HepG2 (cell line): ENCODE results near the gene TPPP2. TPM values are rescaled to one million over a fixed set of nuclear protein-coding genes. Genes with fewer than 3 reads are reported as not detected.

Experiments used
- ATAC-seq: fragments of 200-7000 bp; cut with Tn5 transposase; 3 replicates; pipeline ENCODE4 v1.9.1; 2020; ENCODE audit warnings: mild to moderate bottlenecking, moderate library complexity
- BruUV-seq: library from RNA; stranded (reverse); fragments of 400-500 nt; replicated peaks from 2 replicates; lab custom pipeline; 2021; lab: Mats Ljungman, UMichigan
- CTCF ChIA-PET: fragments of 300-600 bp; formaldehyde crosslinking; extraction: SDS; loops from one replicate; lab custom pipeline; 2021; ENCODE audit warnings: low total read pairs, inconsistent platforms, low intra/inter-chr PET ratio; lab: Yijun Ruan, JAX
- POLR2A ChIA-PET: fragments of 350-600 bp; sonication (Branson Sonifier 250); formaldehyde crosslinking; loops from one replicate; lab custom pipeline; 2020; ENCODE audit warnings: antibody characterized with exemption, inconsistent platforms; lab: Yijun Ruan, JAX
- DNase-seq: peaks from one replicate; pipeline ENCODE4 v3.0.0-alpha.2; 2015; ENCODE audit warnings: low spot score
- FAIRE-seq: peaks from 3 replicates; lab custom pipeline; 2011; peaks lifted over from hg19 to GRCh38; lab: Jason Lieb, UNC
- H2AFZ ChIP-seq: one replicate; pipeline ENCODE4 v1.6.1; 2011; ENCODE audit warnings: low read length, inconsistent platforms
- H3K27ac ChIP-seq: fragments of 300-600 bp; 3 replicates; pipeline ENCODE4 v1.8.0; 2011; ENCODE audit warnings: mixed run types, mild to moderate bottlenecking, mixed read lengths, low read length, inconsistent platforms; ENCODE audit not compliant: insufficient read depth; ENCODE audit errors: extremely low read length
- H3K27me3 ChIP-seq, 2 experiments: fragments of 200-600 bp in 1 of 2; 2 replicates in 1 of 2; 3 replicates in 1 of 2; pipeline versions ENCODE4 v1.6.0 to v1.8.0; 2011; ENCODE audit warnings: low read length in 2 of 2, mild to moderate bottlenecking in 2 of 2, moderate library complexity in 2 of 2, inconsistent platforms in 1 of 2; ENCODE audit not compliant: insufficient read depth in 2 of 2, control insufficient read depth in 1 of 2
- H3K36me3 ChIP-seq, 2 experiments: fragments of 200-600 bp in 1 of 2; replicated peaks in 1 of 2; 2 replicates in 1 of 2; 3 replicates in 1 of 2; pipeline versions ENCODE4 v1.5.1 to v1.8.0; 2011; ENCODE audit warnings: low read length in 2 of 2, inconsistent platforms in 1 of 2; ENCODE audit not compliant: insufficient read depth in 2 of 2, control insufficient read depth in 1 of 2
- H3K4me1 ChIP-seq: 2 replicates; pipeline ENCODE4 v1.5.1; 2012; ENCODE audit warnings: low read length, inconsistent platforms; ENCODE audit not compliant: insufficient read depth
- H3K4me2 ChIP-seq: 2 replicates; pipeline ENCODE4 v1.6.0; 2011; ENCODE audit warnings: low read depth, low read length, inconsistent platforms
- H3K4me3 ChIP-seq, 3 experiments: fragments of 200-600 bp in 1 of 3; sonication (generic), shearing (Covaris generic) in 1 of 3; replicated peaks in 1 of 3; 2 replicates each; pipeline ENCODE4 v1.5.1; 2011 to 2016; ENCODE audit warnings: low read length in 3 of 3, inconsistent platforms in 2 of 3, low read depth in 2 of 3, mild to moderate bottlenecking in 2 of 3, control low read depth in 1 of 3, mixed read lengths in 1 of 3; ENCODE audit not compliant: insufficient read depth in 1 of 3
- H3K79me2 ChIP-seq: one replicate; pipeline ENCODE4 v1.6.1; 2011; ENCODE audit warnings: low read length, inconsistent platforms; ENCODE audit not compliant: insufficient read depth
- H3K9ac ChIP-seq: 2 replicates; pipeline ENCODE4 v1.6.0; 2011; ENCODE audit warnings: mild to moderate bottlenecking, low read depth, low read length, inconsistent platforms; ENCODE audit not compliant: insufficient read depth
- H3K9me3 ChIP-seq: 2 replicates; pipeline ENCODE4 v1.5.1; 2012; ENCODE audit warnings: mild to moderate bottlenecking, low read length
- H4K20me1 ChIP-seq: 2 replicates; pipeline ENCODE4 v1.6.0; 2011; ENCODE audit warnings: inconsistent platforms, mild to moderate bottlenecking, low read length, moderate library complexity; ENCODE audit not compliant: insufficient read depth
- ARID2 ChIP-seq: sonication (generic); formaldehyde crosslinking; IDR thresholded peaks from 2 replicates; pipeline ENCODE4 v1.8.1; 2022; ENCODE audit warnings: mild to moderate bottlenecking, missing genetic modification reagents, borderline replicate concordance
- BCL3 ChIP-seq: sonication (generic); formaldehyde crosslinking; IDR thresholded peaks from 2 replicates; pipeline ENCODE4 v1.5.1; 2020; ENCODE audit warnings: mild to moderate bottlenecking, missing genetic modification reagents, moderate library complexity
- FOXP1 ChIP-seq, 2 experiments: fragments of 450-650 bp in 1 of 2; IDR thresholded peaks; 2 replicates each; pipeline ENCODE4 v1.6.1; 2017 to 2018; ENCODE audit warnings: antibody characterized with exemption in 1 of 2
- GATAD1 ChIP-seq: IDR thresholded peaks from 2 replicates; pipeline ENCODE4 v1.6.1; 2016; ENCODE audit warnings: missing genetic modification reagents, missing compliant biosample characterization
- HMGA1 ChIP-seq: sonication (generic); formaldehyde crosslinking; conservative IDR thresholded peaks from 2 replicates; pipeline ENCODE4 v1.4.0; 2020; ENCODE audit warnings: missing genetic modification reagents
- IKZF4 ChIP-seq: sonication (generic); formaldehyde crosslinking; IDR thresholded peaks from 2 replicates; pipeline ENCODE4 v1.5.1; 2020; ENCODE audit warnings: borderline replicate concordance, mild to moderate bottlenecking, low read depth, missing genetic modification reagents; ENCODE audit errors: not compliant biosample characterization
- MLLT10 ChIP-seq: sonication (generic); formaldehyde crosslinking; IDR thresholded peaks from 2 replicates; pipeline ENCODE4 v1.4.0; 2020; ENCODE audit warnings: missing genetic modification reagents
- MXI1 ChIP-seq: IDR thresholded peaks from 3 replicates; pipeline ENCODE4 v1.6.1; 2012; ENCODE audit warnings: low read depth, low read length, inconsistent platforms, borderline replicate concordance
- NPAS2 ChIP-seq: sonication (generic); formaldehyde crosslinking; IDR thresholded peaks from 2 replicates; pipeline ENCODE4 v1.8.0; 2022; ENCODE audit warnings: mild to moderate bottlenecking, missing genetic modification reagents, borderline replicate concordance
- RFXANK ChIP-seq: IDR thresholded peaks from 2 replicates; pipeline ENCODE4 v1.6.1; 2016
- SALL1 ChIP-seq: sonication (generic); formaldehyde crosslinking; IDR thresholded peaks from 2 replicates; pipeline ENCODE4 v1.8.0; 2022; ENCODE audit warnings: mild to moderate bottlenecking, missing genetic modification reagents
- SIN3A ChIP-seq: IDR thresholded peaks from 2 replicates; pipeline ENCODE4 v1.6.1; 2011; ENCODE audit warnings: low read depth, mild to moderate bottlenecking, control low read depth, low read length, borderline replicate concordance
- SYNCRIP ChIP-seq: fragments of 200-400 bp; formaldehyde crosslinking; IDR thresholded peaks from 2 replicates; pipeline ENCODE4 v1.6.1; 2018; ENCODE audit warnings: mild to moderate bottlenecking, low read depth, low read length; ENCODE audit not compliant: insufficient read depth
- TBX2 ChIP-seq: sonication (generic); formaldehyde crosslinking; IDR thresholded peaks from 2 replicates; pipeline ENCODE4 v1.5.0; 2020; ENCODE audit warnings: missing genetic modification reagents, mild to moderate bottlenecking, borderline replicate concordance
- ZFYVE20 ChIP-seq: sonication (generic); formaldehyde crosslinking; IDR thresholded peaks from 2 replicates; pipeline ENCODE4 v1.8.0; 2023; ENCODE audit warnings: low read depth, mild to moderate bottlenecking, moderate library complexity, missing genetic modification reagents, borderline replicate concordance
- ZNF383 ChIP-seq: sonication (generic); formaldehyde crosslinking; IDR thresholded peaks from 2 replicates; pipeline ENCODE4 v1.4.0; 2020; ENCODE audit warnings: missing genetic modification reagents, mild to moderate bottlenecking, borderline replicate concordance
- ZNF598 ChIP-seq: sonication (generic); formaldehyde crosslinking; IDR thresholded peaks from 2 replicates; pipeline ENCODE4 v1.5.1; 2020; ENCODE audit warnings: mild to moderate bottlenecking, missing genetic modification reagents, borderline replicate concordance
- ZNF614 ChIP-seq: IDR thresholded peaks from 2 replicates; pipeline ENCODE4 v1.6.1; 2018; ENCODE audit warnings: missing biosample characterization, missing genetic modification reagents, inconsistent platforms, borderline replicate concordance
- ZNF670 ChIP-seq: sonication (generic); formaldehyde crosslinking; IDR thresholded peaks from 2 replicates; pipeline ENCODE4 v1.8.0; 2022; ENCODE audit warnings: mild to moderate bottlenecking, missing genetic modification reagents, borderline replicate concordance
- ZNF784 ChIP-seq: sonication (generic); formaldehyde crosslinking; IDR thresholded peaks from 2 replicates; pipeline ENCODE4 v1.5.1; 2020; ENCODE audit warnings: missing genetic modification reagents, mild to moderate bottlenecking, borderline replicate concordance
- WGBS: methylation state at CpG from one replicate; pipeline ENCODE4 v1.1.6; 2017; ENCODE audit warnings: low lambda C conversion rate; 5-methylcytosine and 5-hydroxymethylcytosine counted together
- in situ Hi-C: cut with HindIII; loops from 2 replicates; pipeline ENCODE4 v1.10.0; 2017; ENCODE audit warnings: low pct_unique_long_range_greater_than_20kb; ENCODE audit not compliant: extremely low pct_ligation_motif_present
- intact Hi-C: fragments of 100-400 bp; cut with micrococcal nuclease; formaldehyde crosslinking; loops from one replicate; pipeline ENCODE4 v1.10.0; 2022; ENCODE audit not compliant: unreplicated experiment
- polyA plus RNA-seq, 8 experiments: library from polyadenylated mRNA; depleted of rRNA in 3 of 8; stranded (reverse) in 7 of 8; unstranded in 1 of 8; fragments of >200 nt; fragmentation: Illumina TruSeq in 4 of 8; extraction: Trizol in 4 of 8; gene quantifications; 2 replicates each; pipeline versions ENCODE4 v1.2.1 to v1.2.3, GENCODE V29; 2011 to 2016; ENCODE audit warnings: low read depth in 4 of 8, missing spikeins in 1 of 8, mixed read lengths in 1 of 8; ENCODE audit not compliant: insufficient read depth in 1 of 8
- total RNA-seq, 5 experiments: library from RNA; depleted of rRNA; stranded (reverse); fragments of >200 nt; fragmentation: Illumina TruSeq; extraction: Trizol; gene quantifications; 2 replicates each; pipeline ENCODE4 v1.2.3, GENCODE V29; 2016; ENCODE audit warnings: low read depth in 1 of 5
- TF ChIP-seq, protein P1 (sequence below): sonication (generic); formaldehyde crosslinking; conservative IDR thresholded peaks from 2 replicates; pipeline ENCODE4 v1.8.1; 2023; ENCODE audit warnings: missing genetic modification reagents

The TPPP2 gene
- total and polyA plus RNA-seq, 2 of the 13 experiments (the other 11 are each of a cell fraction or from before 2014, with no cell fraction given), result 0.58 to 4.2 TPM

GRCh38 chr14:21020977-21021545, 9.0 kb upstream of the TPPP2 start (continued):
- TF ChIP-seq FOXP1 (IDR thresholded peaks at IDR 0.05) (no peak), FOXP1 (CRISPR knock-in tag; IDR thresholded peaks at IDR 0.05) (no peak), ZNF670 (no peak), SYNCRIP (no peak), NPAS2 (CRISPR knock-in tag) (no peak), ZNF383 (no peak), ZNF598 (CRISPR knock-in tag) (no peak)

DNA sequence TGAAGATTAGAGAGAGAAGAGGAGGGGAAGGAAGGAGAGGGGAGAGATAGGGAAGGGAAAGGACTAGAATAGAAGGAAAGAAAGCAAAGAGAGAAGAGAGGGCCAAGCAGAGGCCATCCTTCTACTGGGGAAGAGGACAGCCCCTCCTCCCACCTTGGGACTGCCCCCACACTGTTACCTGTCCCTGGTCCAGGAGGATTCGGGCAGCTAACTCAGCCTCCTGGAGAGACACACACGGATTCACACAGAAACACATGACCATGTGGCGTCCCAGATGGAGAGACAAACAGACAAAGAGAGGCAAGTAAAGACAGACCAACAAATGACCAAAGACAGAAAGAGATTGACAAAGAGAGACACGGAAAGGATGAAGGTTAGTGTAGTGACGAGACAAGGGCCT, 7.3 kb upstream of the TPPP2 start:
- peak overlapping the region; percentile 92 for H3K4me2 ChIP-seq
- in situ Hi-C loops, result no loop called here
- DNase-seq, result no peak
- CTCF ChIA-PET, result interaction anchor here (1.4 kb wide), 1 partner anchor 18 kb away, joined by 3 read pairs; no protein-coding TSS in a partner anchor
- no peak overlapping the region for H3K27ac ChIP-seq
- POLR2A ChIA-PET, result interaction anchor here (2.6 to 3.0 kb wide), 2 partner anchors 17 to 31 kb away, joined by 10 to 26 read pairs; no protein-coding TSS in a partner anchor
- peaks cover 13% of the 10 kb centered on the region for H3K79me2 ChIP-seq
- no peaks in the 10 kb centered on the region; a peak in 1 of 5 replicates for H3K27me3 ChIP-seq
- H2AFZ ChIP-seq, result no peak overlapping the region
- 92% methylated on average over 5 of the region's 5 CpGs for WGBS
- H4K20me1 ChIP-seq, result no peaks in the 10 kb centered on the region
- H3K36me3 ChIP-seq, result peaks cover 32 to 41% of the 10 kb centered on the region in 2 experiments
- intact Hi-C loops, result no loop called here
- no peak for ATAC-seq
- H3K9ac ChIP-seq, result no peak overlapping the region
- no peak for FAIRE-seq
- H3K4me1 ChIP-seq, result peaks cover 57% of the 10 kb centered on the region
- H3K4me3 ChIP-seq, result no peak overlapping the region
- no TSS peak for BruUV-seq
- H3K9me3 ChIP-seq, result no peaks in the 10 kb centered on the region
- TF ChIP-seq MXI1, result no peak
- TF ChIP-seq GATAD1 (CRISPR knock-in tag), result no peak
- no peak for TF ChIP-seq HMGA1 (CRISPR knock-in tag)
- TF ChIP-seq SIN3A, result no peak
- TF ChIP-seq ARID2 (CRISPR knock-in tag), result no peak
- no peak for TF ChIP-seq RFXANK
- no peak for TF ChIP-seq ZNF614
- 0 out of 2 replicates have a peak, but pooled peaks have one; percentile 39 for TF ChIP-seq BCL3 (CRISPR knock-in tag)
- TF ChIP-seq, protein P1, sequence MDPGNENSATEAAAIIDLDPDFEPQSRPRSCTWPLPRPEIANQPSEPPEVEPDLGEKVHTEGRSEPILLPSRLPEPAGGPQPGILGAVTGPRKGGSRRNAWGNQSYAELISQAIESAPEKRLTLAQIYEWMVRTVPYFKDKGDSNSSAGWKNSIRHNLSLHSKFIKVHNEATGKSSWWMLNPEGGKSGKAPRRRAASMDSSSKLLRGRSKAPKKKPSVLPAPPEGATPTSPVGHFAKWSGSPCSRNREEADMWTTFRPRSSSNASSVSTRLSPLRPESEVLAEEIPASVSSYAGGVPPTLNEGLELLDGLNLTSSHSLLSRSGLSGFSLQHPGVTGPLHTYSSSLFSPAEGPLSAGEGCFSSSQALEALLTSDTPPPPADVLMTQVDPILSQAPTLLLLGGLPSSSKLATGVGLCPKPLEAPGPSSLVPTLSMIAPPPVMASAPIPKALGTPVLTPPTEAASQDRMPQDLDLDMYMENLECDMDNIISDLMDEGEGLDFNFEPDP (CRISPR knock-in tag), result no peak
- no peak for TF ChIP-seq MLLT10 (CRISPR knock-in tag)
- TF ChIP-seq ZNF784 (CRISPR knock-in tag), result 0 out of 2 replicates have a peak, but pooled peaks have one; percentile 53
- no peak for TF ChIP-seq SALL1 (CRISPR knock-in tag)
- no peak for TF ChIP-seq ZFYVE20
- TF ChIP-seq TBX2 (CRISPR knock-in tag), result no peak
- no peak for TF ChIP-seq IKZF4
